Measurements from ENCODE around the gene ASTN1. TPM values are rescaled to one million over a fixed set of nuclear protein-coding genes. Genes with fewer than 3 reads are reported as not detected.

ASTN1 gene
- total RNA-seq, 1 experiment from 2014 or later = not detected

DNA sequence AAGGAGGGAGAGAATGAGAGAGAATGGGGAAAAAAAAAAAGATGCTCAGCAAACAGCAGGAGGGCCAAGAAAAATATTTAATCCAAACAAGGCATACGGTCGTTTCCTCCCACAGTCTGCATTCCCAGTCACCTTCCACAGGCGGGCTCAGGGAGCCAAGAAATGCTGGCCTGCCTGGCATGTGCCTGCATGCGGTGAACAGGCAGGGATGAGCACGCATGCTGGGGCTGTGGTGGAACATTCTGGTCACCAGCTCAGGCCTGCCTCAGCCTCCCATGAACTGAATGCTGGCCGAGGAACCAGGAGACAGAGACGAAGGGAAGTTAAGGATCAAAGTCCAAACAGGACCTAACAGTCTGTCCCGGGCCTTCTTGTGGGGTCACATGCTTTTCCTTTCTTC, 335.3 kb downstream of the ASTN1 start:
- no peak for DNase-seq
- TF ChIP-seq EZH2phosphoT487 (IDR thresholded peaks at IDR 0.05; ENCODE audit: borderline replicate concordance, low read length) (no peak), EZH2 (IDR thresholded peaks at IDR 0.05; ENCODE audit: low read length, unreplicated experiment) (no peak)
- TF ChIP-seq, protein P1, sequence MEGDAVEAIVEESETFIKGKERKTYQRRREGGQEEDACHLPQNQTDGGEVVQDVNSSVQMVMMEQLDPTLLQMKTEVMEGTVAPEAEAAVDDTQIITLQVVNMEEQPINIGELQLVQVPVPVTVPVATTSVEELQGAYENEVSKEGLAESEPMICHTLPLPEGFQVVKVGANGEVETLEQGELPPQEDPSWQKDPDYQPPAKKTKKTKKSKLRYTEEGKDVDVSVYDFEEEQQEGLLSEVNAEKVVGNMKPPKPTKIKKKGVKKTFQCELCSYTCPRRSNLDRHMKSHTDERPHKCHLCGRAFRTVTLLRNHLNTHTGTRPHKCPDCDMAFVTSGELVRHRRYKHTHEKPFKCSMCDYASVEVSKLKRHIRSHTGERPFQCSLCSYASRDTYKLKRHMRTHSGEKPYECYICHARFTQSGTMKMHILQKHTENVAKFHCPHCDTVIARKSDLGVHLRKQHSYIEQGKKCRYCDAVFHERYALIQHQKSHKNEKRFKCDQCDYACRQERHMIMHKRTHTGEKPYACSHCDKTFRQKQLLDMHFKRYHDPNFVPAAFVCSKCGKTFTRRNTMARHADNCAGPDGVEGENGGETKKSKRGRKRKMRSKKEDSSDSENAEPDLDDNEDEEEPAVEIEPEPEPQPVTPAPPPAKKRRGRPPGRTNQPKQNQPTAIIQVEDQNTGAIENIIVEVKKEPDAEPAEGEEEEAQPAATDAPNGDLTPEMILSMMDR (conservative IDR thresholded peaks at IDR 0.05; ENCODE audit: low read depth, low read length) = no peak
- intact Hi-C loops (cut with micrococcal nuclease) = no loop called here
- no peaks in the 10 kb centered on the region for H3K79me2 ChIP-seq (ENCODE audit: low read length)
- H4K20me1 ChIP-seq (ENCODE audit: low read length) = no peaks in the 10 kb centered on the region
- BruUV-seq (replicated peaks) = no TSS peak
- no peak overlapping the region for H3K27ac ChIP-seq (ENCODE audit: low read length)
- peaks cover 18% of the 10 kb centered on the region for H3K27me3 ChIP-seq (ENCODE audit: low read length)
- ChIA-PET POLR2A (ENCODE audit: unreplicated experiment) (no interaction called here), CTCF (no interaction called here)
- no peak overlapping the region for H3K4me2 ChIP-seq (ENCODE audit: low read length)
- H3K9ac ChIP-seq (ENCODE audit: low read length) = no peak overlapping the region
- H3K36me3 ChIP-seq (ENCODE audit: low read depth, low read length) = no peaks in the 10 kb centered on the region
- H3F3A ChIP-seq (ENCODE audit: low read length, unreplicated experiment) = no peaks in the 10 kb centered on the region
- H3K9me2 ChIP-seq (replicated peaks; ENCODE audit: low read length) = no peaks in the 10 kb centered on the region
- no peaks in the 10 kb centered on the region for H3K9me3 ChIP-seq (ENCODE audit: low read length)
- ATAC-seq = no peak
- no peak overlapping the region for H2AFZ ChIP-seq (ENCODE audit: low read length)
- H3K4me3 ChIP-seq (ENCODE audit: low read length) = no peak overlapping the region
- H3K4me1 ChIP-seq (ENCODE audit: insufficient read depth, low read length) = no peaks in the 10 kb centered on the region

DNA sequence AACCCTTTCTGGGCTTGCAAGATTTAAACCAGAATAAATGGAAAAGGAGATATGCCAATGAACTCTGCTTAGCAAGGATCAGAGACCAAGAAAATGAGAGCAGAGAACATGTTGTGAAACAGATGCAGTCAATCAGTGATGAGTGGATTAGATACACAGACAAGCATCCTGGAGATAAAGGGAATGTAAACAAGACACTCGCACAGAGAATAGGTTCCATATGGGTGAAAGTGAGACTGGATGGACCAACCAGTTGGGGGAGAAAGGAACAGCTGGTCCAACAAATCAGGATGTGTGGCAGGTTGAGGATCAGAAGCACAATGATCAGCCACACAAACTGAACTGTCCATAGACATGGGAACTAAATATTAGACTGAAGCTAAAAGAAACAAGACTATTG, 338.2 kb downstream of the ASTN1 start:
- Histone ChIP-seq H3K9ac (ENCODE audit: low read length) (no peak overlapping the region), H3K27ac (ENCODE audit: low read length) (no peak overlapping the region), H3K4me3 (ENCODE audit: low read length) (no peak overlapping the region), H3F3A (ENCODE audit: low read length, unreplicated experiment) (no peaks in the 10 kb centered on the region), H3K9me2 (replicated peaks; ENCODE audit: low read length) (no peaks in the 10 kb centered on the region), H2AFZ (ENCODE audit: low read length) (no peak overlapping the region), H3K79me2 (ENCODE audit: low read length) (no peaks in the 10 kb centered on the region), H3K36me3 (ENCODE audit: low read depth, low read length) (no peaks in the 10 kb centered on the region), H3K9me3 (ENCODE audit: low read length) (no peaks in the 10 kb centered on the region), H3K27me3 (ENCODE audit: low read length) (peaks cover 18% of the 10 kb centered on the region), H3K4me2 (ENCODE audit: low read length) (no peak overlapping the region), H3K4me1 (ENCODE audit: insufficient read depth, low read length) (no peaks in the 10 kb centered on the region), H4K20me1 (ENCODE audit: low read length) (no peaks in the 10 kb centered on the region)
- DNase-seq (no peak), ATAC-seq (no peak)
- no TSS peak for BruUV-seq (replicated peaks)
- ChIA-PET CTCF (no interaction called here), POLR2A (ENCODE audit: unreplicated experiment) (no interaction called here)
- TF ChIP-seq EZH2phosphoT487 (IDR thresholded peaks at IDR 0.05; ENCODE audit: borderline replicate concordance, low read length) (no peak), EZH2 (IDR thresholded peaks at IDR 0.05; ENCODE audit: low read length, unreplicated experiment) (no peak)
- TF ChIP-seq, protein P1 (conservative IDR thresholded peaks at IDR 0.05; ENCODE audit: low read depth, low read length) = no peak
- intact Hi-C loops (cut with micrococcal nuclease) = no loop called here

DNA sequence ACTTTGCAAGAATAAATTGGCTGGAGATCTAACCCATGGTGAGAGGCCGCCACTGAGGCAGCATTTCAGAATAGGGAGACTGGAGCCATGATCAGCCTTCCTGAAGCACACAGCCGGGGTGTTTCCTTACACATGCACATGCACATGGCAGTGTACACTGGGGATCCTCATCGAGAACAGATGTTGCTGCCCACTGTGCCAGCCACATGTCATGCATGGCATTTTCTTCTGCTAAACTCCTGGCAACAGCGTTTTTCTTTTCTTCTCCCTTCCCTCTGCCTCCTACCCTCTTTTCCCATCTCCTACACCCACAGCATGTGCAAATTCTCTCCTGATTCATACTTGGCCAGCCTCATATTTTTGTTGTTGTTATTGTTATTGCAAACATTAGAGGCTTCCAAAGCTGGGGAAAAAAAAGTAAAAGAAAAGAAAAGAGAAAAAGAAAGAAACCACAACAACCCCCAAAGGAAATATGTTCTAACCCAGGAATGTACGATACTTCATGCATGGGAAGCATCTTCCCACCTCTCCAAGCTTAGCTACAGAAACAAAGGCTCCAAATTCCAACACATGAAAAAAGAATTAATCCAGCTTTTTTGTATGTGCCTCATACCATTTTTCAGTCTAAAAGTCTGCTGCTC, 344.0 kb downstream of the ASTN1 start:
- no peak overlapping the region for H3K27ac ChIP-seq (ENCODE audit: low read length)
- DNase-seq = no peak
- intact Hi-C loops (cut with micrococcal nuclease) = no loop called here
- H4K20me1 ChIP-seq (ENCODE audit: low read length) = no peaks in the 10 kb centered on the region
- TF ChIP-seq EZH2phosphoT487 (IDR thresholded peaks at IDR 0.05; ENCODE audit: borderline replicate concordance, low read length) = no peak
- TF ChIP-seq EZH2 (IDR thresholded peaks at IDR 0.05; ENCODE audit: low read length, unreplicated experiment) = no peak
- TF ChIP-seq, protein P1 (conservative IDR thresholded peaks at IDR 0.05; ENCODE audit: low read depth, low read length) = no peak
- BruUV-seq (replicated peaks) = no TSS peak
- no peaks in the 10 kb centered on the region for H3F3A ChIP-seq (ENCODE audit: low read length, unreplicated experiment)
- H2AFZ ChIP-seq (ENCODE audit: low read length) = no peak overlapping the region
- no peaks in the 10 kb centered on the region for H3K4me1 ChIP-seq (ENCODE audit: insufficient read depth, low read length)
- H3K27me3 ChIP-seq (ENCODE audit: low read length) = peaks cover 11% of the 10 kb centered on the region
- ChIA-PET POLR2A (ENCODE audit: unreplicated experiment) (no interaction called here), CTCF (no interaction called here)
- no peak overlapping the region for H3K9ac ChIP-seq (ENCODE audit: low read length)
- H3K4me3 ChIP-seq (ENCODE audit: low read length) = no peak overlapping the region
- H3K9me2 ChIP-seq (replicated peaks; ENCODE audit: low read length) = no peaks in the 10 kb centered on the region
- H3K4me2 ChIP-seq (ENCODE audit: low read length) = no peak overlapping the region
- H3K9me3 ChIP-seq (ENCODE audit: low read length) = no peaks in the 10 kb centered on the region
- H3K36me3 ChIP-seq (ENCODE audit: low read depth, low read length) = no peaks in the 10 kb centered on the region
- no peaks in the 10 kb centered on the region for H3K79me2 ChIP-seq (ENCODE audit: low read length)
- no peak for ATAC-seq
